A673 (cell line): ENCODE data around the gene QKI. TPM values are rescaled to one million over a fixed set of nuclear protein-coding genes. Genes with fewer than 3 reads are reported as not detected.

Experiments used
- BruUV-seq: library from RNA; stranded (reverse); fragments of 400-500 nt; replicated peaks from 2 replicates; lab custom pipeline; 2021; lab: Mats Ljungman, UMichigan
- CTCF ChIA-PET: fragments of 300-600 bp; sonication (Branson Sonifier 250); formaldehyde crosslinking; loops from one replicate; lab custom pipeline; 2022; ENCODE audit warnings: antibody characterized with exemption; lab: Charles Lee
- POLR2A ChIA-PET: fragments of 300-600 bp; sonication (Branson Sonifier 250); formaldehyde crosslinking; loops from one replicate; lab custom pipeline; 2022; ENCODE audit warnings: antibody characterized with exemption; ENCODE audit not compliant: low non-redundant PET; lab: Charles Lee
- DNase-seq: peaks from one replicate; pipeline ENCODE4 v3.0.0-alpha.2; 2015; ENCODE audit warnings: low spot score
- H3K27ac ChIP-seq: fragments of 200-600 bp; sonication (generic); 2 replicates; pipeline ENCODE4 v1.5.1; 2016; ENCODE audit warnings: mixed run types, low read depth, mild to moderate bottlenecking, mixed read lengths, antibody characterized with exemption, low read length; ENCODE audit not compliant: poor library complexity, severe bottlenecking
- H3K27me3 ChIP-seq: fragments of 200-600 bp; sonication (generic); replicated peaks from 2 replicates; pipeline ENCODE4 v1.6.1; 2017; ENCODE audit warnings: mixed run types, low read depth, mild to moderate bottlenecking, mixed read lengths, antibody characterized with exemption, low read length; ENCODE audit not compliant: insufficient read depth, poor library complexity
- H3K36me3 ChIP-seq: fragments of 200-600 bp; sonication (generic); 2 replicates; pipeline ENCODE4 v1.6.1; 2016; ENCODE audit warnings: mixed run types, mild to moderate bottlenecking, mixed read lengths, antibody characterized with exemption, low read length; ENCODE audit not compliant: insufficient read depth, poor library complexity, severe bottlenecking
- H3K4me1 ChIP-seq: fragments of 200-600 bp; sonication (generic); 2 replicates; pipeline ENCODE4 v1.6.1; 2017; ENCODE audit warnings: mixed run types, mild to moderate bottlenecking, mixed read lengths, antibody characterized with exemption, low read length; ENCODE audit not compliant: insufficient read depth, poor library complexity, severe bottlenecking
- H3K4me3 ChIP-seq: fragments of 200-600 bp; sonication (generic); 2 replicates; pipeline ENCODE4 v1.5.1; 2016; ENCODE audit warnings: low read depth, mixed run types, mild to moderate bottlenecking, mixed read lengths, low read length; ENCODE audit not compliant: poor library complexity, severe bottlenecking
- H3K9me3 ChIP-seq: fragments of 200-600 bp; sonication (generic); 2 replicates; pipeline ENCODE4 v1.6.1; 2016; ENCODE audit warnings: mixed run types, low read depth, mild to moderate bottlenecking, mixed read lengths, antibody characterized with exemption, low read length; ENCODE audit not compliant: poor library complexity, severe bottlenecking
- EZH2 ChIP-seq: fragments of 200-600 bp; sonication (generic); IDR thresholded peaks from 2 replicates; pipeline ENCODE4 v1.6.1; 2017; ENCODE audit warnings: borderline replicate concordance, low read depth, mild to moderate bottlenecking, mixed read lengths, antibody characterized with exemption, low read length; ENCODE audit not compliant: poor library complexity, severe bottlenecking
- intact Hi-C: fragments of 100-400 bp; cut with micrococcal nuclease; formaldehyde crosslinking; loops from one replicate; pipeline ENCODE4 v1.10.0; 2022; ENCODE audit not compliant: unreplicated experiment
- total RNA-seq: library from RNA; stranded (reverse); gene quantifications from 2 replicates; pipeline ENCODE4 v1.2.3, GENCODE V29; 2021
- TF ChIP-seq, protein P1 (sequence below): fragments of 300-800, 200-600 bp; sonication (generic); conservative IDR thresholded peaks from 2 replicates; pipeline ENCODE4 v1.5.1; 2017; ENCODE audit warnings: low read depth, mild to moderate bottlenecking, antibody characterized with exemption, low read length, moderate library complexity, mixed read lengths

Gene QKI
- total RNA-seq, 1 experiment from 2014 or later, result 128 TPM

GRCh38 chr6:163412341-163412740, 2.2 kb upstream of the QKI start:
- DNase-seq, result no peak
- TF ChIP-seq, protein P1, sequence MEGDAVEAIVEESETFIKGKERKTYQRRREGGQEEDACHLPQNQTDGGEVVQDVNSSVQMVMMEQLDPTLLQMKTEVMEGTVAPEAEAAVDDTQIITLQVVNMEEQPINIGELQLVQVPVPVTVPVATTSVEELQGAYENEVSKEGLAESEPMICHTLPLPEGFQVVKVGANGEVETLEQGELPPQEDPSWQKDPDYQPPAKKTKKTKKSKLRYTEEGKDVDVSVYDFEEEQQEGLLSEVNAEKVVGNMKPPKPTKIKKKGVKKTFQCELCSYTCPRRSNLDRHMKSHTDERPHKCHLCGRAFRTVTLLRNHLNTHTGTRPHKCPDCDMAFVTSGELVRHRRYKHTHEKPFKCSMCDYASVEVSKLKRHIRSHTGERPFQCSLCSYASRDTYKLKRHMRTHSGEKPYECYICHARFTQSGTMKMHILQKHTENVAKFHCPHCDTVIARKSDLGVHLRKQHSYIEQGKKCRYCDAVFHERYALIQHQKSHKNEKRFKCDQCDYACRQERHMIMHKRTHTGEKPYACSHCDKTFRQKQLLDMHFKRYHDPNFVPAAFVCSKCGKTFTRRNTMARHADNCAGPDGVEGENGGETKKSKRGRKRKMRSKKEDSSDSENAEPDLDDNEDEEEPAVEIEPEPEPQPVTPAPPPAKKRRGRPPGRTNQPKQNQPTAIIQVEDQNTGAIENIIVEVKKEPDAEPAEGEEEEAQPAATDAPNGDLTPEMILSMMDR, result no peak
- TF ChIP-seq EZH2, result no peak
- Histone ChIP-seq H3K36me3 (no peaks in the 10 kb centered on the region), H3K9me3 (no peaks in the 10 kb centered on the region), H3K4me1 (peaks cover 12% of the 10 kb centered on the region), H3K27me3 (no peaks in the 10 kb centered on the region), H3K4me3 (peak overlapping the region; percentile 63), H3K27ac (no peak overlapping the region)
- BruUV-seq, result no TSS peak
- CTCF ChIA-PET, result no interaction called here
- intact Hi-C loops, result loop anchor here (10.0 kb wide), 1 partner anchor 228 kb away; no protein-coding TSS in a partner anchor
- POLR2A ChIA-PET, result no interaction called here

GRCh38 chr6:163412801-163413344, 1.6 kb upstream of the QKI start:
- Histone ChIP-seq H3K27ac (peak overlapping the region; percentile 90), H3K9me3 (no peaks in the 10 kb centered on the region), H3K27me3 (no peaks in the 10 kb centered on the region), H3K4me1 (peaks cover 17% of the 10 kb centered on the region), H3K36me3 (no peaks in the 10 kb centered on the region), H3K4me3 (peak overlapping the region; percentile 63)
- no peak for DNase-seq
- CTCF ChIA-PET, result no interaction called here
- POLR2A ChIA-PET, result no interaction called here
- intact Hi-C loops, result loop anchor here (10.0 kb wide), 1 partner anchor 228 kb away; no protein-coding TSS in a partner anchor
- TF ChIP-seq, protein P1, result no peak
- no peak for TF ChIP-seq EZH2
- BruUV-seq, result TSS peak; percentile 71

GRCh38 chr6:163413345-163414116, 987 bp upstream of the QKI start:
- TF ChIP-seq EZH2, result no peak
- TF ChIP-seq, protein P1, result no peak
- peak overlapping the region; percentile 90 for H3K27ac ChIP-seq
- POLR2A ChIA-PET, result no interaction called here
- DNase-seq, result peak; percentile 91
- BruUV-seq, result no TSS peak
- CTCF ChIA-PET, result no interaction called here
- H3K9me3 ChIP-seq, result no peaks in the 10 kb centered on the region
- H3K27me3 ChIP-seq, result no peaks in the 10 kb centered on the region
- intact Hi-C loops, result loop anchor here (10.0 kb wide), 1 partner anchor 229 kb away; no protein-coding TSS in a partner anchor
- peak overlapping the region; percentile 63 for H3K4me3 ChIP-seq
- peaks cover 22% of the 10 kb centered on the region for H3K4me1 ChIP-seq
- H3K36me3 ChIP-seq, result no peaks in the 10 kb centered on the region
